Thoracic aorta (tissue), 2 donors: ENCODE results near the gene TTBK2. TPM values are rescaled to one million over a fixed set of nuclear protein-coding genes. Genes with fewer than 3 reads are reported as not detected.

Source experiments
- ATAC-seq: fragments of 150-250 bp; one replicate; pipeline ENCODE4 v1.8.0; 2017; ENCODE audit warnings: low read depth; ENCODE audit not compliant: insufficient number of reproducible peaks, low FRiP score
- DNase-seq: peaks from one replicate; pipeline ENCODE4 v3.0.0-alpha.2; 2020; ENCODE audit warnings: low spot score
- H3K27ac ChIP-seq, 2 donors: fragments of 200-600 bp; sonication (generic); 1 replicate in 1 of 2; 2 replicates in 1 of 2; pipeline ENCODE4 v1.5.1; 2016; ENCODE audit warnings: mild to moderate bottlenecking in 2 of 2, moderate library complexity in 2 of 2
- H3K27me3 ChIP-seq: fragments of 200-600 bp; sonication (generic); replicated peaks from 2 replicates; pipeline ENCODE4 v1.6.0; 2016; ENCODE audit warnings: mild to moderate bottlenecking; ENCODE audit not compliant: insufficient read depth
- H3K36me3 ChIP-seq: fragments of 200-600 bp; sonication (generic); one replicate; pipeline ENCODE4 v1.5.1; 2016
- H3K4me1 ChIP-seq, 2 donors: fragments of 200-600 bp; sonication (generic); 1 replicate in 1 of 2; 2 replicates in 1 of 2; pipeline versions ENCODE4 v1.5.1 to v1.6.0; 2016; ENCODE audit warnings: low read depth in 2 of 2, mild to moderate bottlenecking in 1 of 2; ENCODE audit not compliant: control insufficient read depth in 1 of 2
- H3K4me3 ChIP-seq: fragments of 200-600 bp; sonication (generic); 2 replicates; pipeline ENCODE4 v1.5.1; 2016; ENCODE audit warnings: mild to moderate bottlenecking
- H3K9me3 ChIP-seq: fragments of 200-600 bp; sonication (generic); 2 replicates; pipeline ENCODE4 v1.5.1; 2016
- total RNA-seq, 2 donors: library from RNA; depleted of rRNA; stranded (reverse); fragments of >200 nt; gene quantifications; one replicate each; pipeline versions ENCODE4 v1.1.0 to v1.2.3, GENCODE V29; 2016
- TF ChIP-seq, protein P1 (sequence below): fragments of 200-600 bp; sonication (generic); IDR thresholded peaks from one replicate; pipeline ENCODE4 v1.5.1; 2019; ENCODE audit warnings: antibody characterized with exemption

The TTBK2 gene
- total RNA-seq, 2 donors from 2014 or later, result 22.3 to 52.4 TPM

DNA sequence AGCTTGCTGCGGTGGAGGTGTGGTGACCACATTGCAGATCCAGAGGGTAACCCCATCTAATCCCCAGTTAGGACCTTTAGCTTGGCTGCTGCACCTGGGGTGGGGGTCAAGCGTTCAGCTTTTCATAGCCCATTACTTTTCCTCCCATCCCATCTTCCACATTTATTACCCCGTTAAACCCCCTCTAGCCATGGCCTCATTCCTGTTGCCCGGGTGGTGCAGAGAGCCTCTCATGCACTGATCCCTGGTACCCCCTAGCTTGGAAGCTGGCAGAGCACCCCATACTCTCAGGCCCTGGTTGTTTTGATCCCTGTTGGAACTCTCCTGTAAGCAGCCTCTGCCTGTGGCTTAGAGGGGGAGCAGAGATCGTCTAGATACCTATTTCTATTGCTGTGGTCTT is 204.5 kb downstream of the TTBK2 start:
- Histone ChIP-seq H3K9me3 (no peaks in the 10 kb centered on the region), H3K27ac (no peak overlapping the region), H3K4me1 (peaks cover 0 to 4% of the 10 kb centered on the region in 2 donors), H3K4me3 (no peak overlapping the region), H3K36me3 (peaks cover 18% of the 10 kb centered on the region), H3K27me3 (no peaks in the 10 kb centered on the region)
- DNase-seq, result no peak
- ATAC-seq, result no peak
- TF ChIP-seq, protein P1, sequence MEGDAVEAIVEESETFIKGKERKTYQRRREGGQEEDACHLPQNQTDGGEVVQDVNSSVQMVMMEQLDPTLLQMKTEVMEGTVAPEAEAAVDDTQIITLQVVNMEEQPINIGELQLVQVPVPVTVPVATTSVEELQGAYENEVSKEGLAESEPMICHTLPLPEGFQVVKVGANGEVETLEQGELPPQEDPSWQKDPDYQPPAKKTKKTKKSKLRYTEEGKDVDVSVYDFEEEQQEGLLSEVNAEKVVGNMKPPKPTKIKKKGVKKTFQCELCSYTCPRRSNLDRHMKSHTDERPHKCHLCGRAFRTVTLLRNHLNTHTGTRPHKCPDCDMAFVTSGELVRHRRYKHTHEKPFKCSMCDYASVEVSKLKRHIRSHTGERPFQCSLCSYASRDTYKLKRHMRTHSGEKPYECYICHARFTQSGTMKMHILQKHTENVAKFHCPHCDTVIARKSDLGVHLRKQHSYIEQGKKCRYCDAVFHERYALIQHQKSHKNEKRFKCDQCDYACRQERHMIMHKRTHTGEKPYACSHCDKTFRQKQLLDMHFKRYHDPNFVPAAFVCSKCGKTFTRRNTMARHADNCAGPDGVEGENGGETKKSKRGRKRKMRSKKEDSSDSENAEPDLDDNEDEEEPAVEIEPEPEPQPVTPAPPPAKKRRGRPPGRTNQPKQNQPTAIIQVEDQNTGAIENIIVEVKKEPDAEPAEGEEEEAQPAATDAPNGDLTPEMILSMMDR, result no peak

DNA sequence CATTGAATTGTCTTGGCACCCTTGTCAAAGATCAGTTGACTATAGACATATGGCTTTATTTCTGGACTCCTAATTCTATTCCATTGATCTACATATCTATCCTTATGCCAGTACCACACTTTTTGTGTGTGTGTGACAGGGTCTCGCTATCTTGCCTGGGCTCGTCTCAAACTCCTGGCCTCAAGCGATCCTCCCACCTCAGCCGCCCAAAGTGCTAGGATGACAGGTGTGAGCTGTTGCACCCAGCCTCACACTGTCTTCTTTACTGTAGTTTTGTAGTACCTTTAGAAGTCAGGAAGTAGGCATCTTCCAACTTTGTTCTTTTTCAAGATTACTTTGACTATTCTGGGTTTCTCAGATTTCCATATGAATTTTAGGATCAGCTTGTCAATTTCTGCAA is 208.0 kb downstream of the TTBK2 start:
- TF ChIP-seq, protein P1, result no peak
- Histone ChIP-seq H3K36me3 (peaks cover 6% of the 10 kb centered on the region), H3K9me3 (no peaks in the 10 kb centered on the region), H3K27me3 (no peaks in the 10 kb centered on the region), H3K27ac (no peak overlapping the region), H3K4me1 (peaks cover 2 to 10% of the 10 kb centered on the region in 2 donors), H3K4me3 (no peak overlapping the region)
- no peak for DNase-seq
- ATAC-seq, result no peak

DNA sequence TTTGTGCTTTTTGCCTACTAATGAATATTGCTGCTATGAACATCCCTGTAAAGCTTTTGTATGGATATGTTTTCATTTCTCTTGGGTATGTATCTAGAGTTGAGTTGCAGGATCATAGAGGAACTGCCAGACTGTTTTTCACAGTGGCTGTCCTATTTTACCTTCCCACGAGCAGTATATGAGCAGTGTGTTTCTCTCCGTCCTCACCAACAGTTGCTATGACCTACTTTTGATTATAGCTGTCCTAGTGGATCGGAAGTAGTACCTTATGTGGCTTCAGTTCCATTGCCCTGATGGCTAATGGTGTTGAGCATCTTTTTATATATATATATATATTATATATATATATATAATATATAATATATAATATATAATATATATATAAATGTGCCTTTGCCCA is 208.8 kb downstream of the TTBK2 start:
- ATAC-seq, result no peak
- DNase-seq, result no peak
- H3K4me1 ChIP-seq, result peaks cover 10 to 19% of the 10 kb centered on the region in 2 donors
- H3K4me3 ChIP-seq, result no peak overlapping the region
- TF ChIP-seq, protein P1, result no peak
- no peaks in the 10 kb centered on the region for H3K9me3 ChIP-seq
- H3K27ac ChIP-seq, result no peak overlapping the region
- H3K27me3 ChIP-seq, result no peaks in the 10 kb centered on the region
- H3K36me3 ChIP-seq, result no peaks in the 10 kb centered on the region

DNA sequence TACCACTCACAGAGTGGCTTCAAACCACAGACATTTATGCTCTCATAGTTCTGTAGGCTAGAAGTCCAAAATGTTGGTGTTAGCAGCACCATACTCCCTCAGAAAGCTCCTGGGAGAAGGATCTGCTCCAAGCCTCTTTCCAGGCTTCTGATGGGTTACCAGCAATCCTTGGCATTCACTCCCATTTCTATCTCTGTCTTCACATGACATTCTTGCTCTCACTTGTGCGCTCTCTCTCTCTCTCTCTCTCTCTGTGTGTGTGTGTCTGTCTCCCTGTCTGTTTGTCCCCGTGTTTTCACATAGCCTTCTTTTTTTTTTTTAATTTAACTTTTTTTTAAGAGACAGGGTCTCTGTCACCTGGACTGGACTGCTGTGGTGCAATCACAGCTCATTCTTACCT is 209.9 kb downstream of the TTBK2 start:
- H3K4me1 ChIP-seq, result peaks cover 10 to 19% of the 10 kb centered on the region in 2 donors
- no peaks in the 10 kb centered on the region for H3K36me3 ChIP-seq
- H3K27me3 ChIP-seq, result no peaks in the 10 kb centered on the region
- H3K4me3 ChIP-seq, result no peak overlapping the region
- no peaks in the 10 kb centered on the region for H3K9me3 ChIP-seq
- DNase-seq (no peak), ATAC-seq (no peak)
- TF ChIP-seq, protein P1, result no peak
- H3K27ac ChIP-seq, result no peak overlapping the region

DNA sequence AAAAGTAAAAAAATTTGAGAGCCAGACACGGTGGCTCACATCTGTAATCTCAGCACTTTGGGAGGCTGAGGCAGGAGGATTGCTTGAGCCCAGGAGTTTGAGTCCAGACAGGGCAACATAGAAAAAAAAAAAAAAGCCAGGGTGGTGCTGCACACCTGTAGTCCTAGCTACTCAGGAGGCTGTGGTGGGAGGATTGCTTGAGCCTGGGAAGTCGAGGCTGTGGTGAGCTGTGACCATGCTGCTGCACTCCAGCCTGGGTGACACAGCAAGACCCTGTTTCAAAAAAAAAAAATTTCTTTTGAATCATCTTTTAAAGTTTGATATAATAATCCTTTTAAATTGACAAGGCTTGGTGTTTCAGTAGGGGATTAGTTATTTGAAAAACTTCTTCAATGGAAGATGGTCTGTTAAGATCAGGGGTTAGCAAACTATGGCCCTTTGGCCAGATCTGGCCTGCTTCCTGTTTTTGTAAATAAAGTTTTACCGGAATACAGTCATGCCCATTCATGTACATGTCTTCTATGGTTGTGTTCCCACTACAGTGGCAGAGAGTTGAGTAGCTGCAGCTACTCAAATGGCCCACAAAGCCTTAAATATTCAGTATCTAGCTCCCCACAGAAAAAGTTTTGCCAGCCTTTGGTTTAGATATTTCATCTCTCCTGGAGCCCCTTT is 212.6 kb downstream of the TTBK2 start:
- peak overlapping the region in 1 of 2 donors; percentile 41 for H3K27ac ChIP-seq
- ATAC-seq (no peak), DNase-seq (no peak)
- H3K9me3 ChIP-seq, result no peaks in the 10 kb centered on the region
- H3K4me1 ChIP-seq, result peaks cover 10 to 19% of the 10 kb centered on the region in 2 donors
- no peaks in the 10 kb centered on the region for H3K27me3 ChIP-seq
- H3K4me3 ChIP-seq, result no peak overlapping the region
- TF ChIP-seq, protein P1, result no peak
- H3K36me3 ChIP-seq, result no peaks in the 10 kb centered on the region
